Measurements from ENCODE around the gene RAC2.

DNA sequence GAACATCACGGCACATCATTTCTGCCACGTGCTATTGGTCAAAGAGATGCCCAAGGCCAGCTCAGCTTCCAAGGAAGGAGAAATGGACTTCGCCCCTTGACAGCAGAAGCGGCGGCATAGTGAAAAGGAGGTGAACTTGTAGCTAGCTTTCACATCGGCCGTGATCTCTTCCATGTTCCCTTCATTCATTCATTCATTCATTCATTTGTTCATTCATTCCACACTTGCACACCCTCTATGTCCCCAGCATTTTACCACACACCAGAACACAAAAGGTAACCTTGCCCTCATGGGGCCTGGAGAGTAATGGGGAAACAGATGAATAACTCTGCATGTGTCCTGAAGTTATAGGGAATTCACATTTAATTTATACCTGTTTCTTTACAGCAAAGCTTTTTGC lies 37.1 kb upstream of the RAC2 start:
- no peak for TF ChIP-seq XRCC5 (IDR thresholded peaks at IDR 0.05; ENCODE audit: low read depth, low read length)
- no peak for TF ChIP-seq CTCF (IDR thresholded peaks at IDR 0.05 in 2 of 3, conservative IDR thresholded peaks at IDR 0.05 in 1 of 3; ENCODE audit: insufficient read depth in 2 of 3, low read depth in 1 of 3, low read length in 3 of 3)

Data from K562 (cell line).